Measurements from ENCODE around the gene PANK4.
A peak's percentile ranks its signal among the peaks of the same experiment; 100 is the strongest.

DNA sequence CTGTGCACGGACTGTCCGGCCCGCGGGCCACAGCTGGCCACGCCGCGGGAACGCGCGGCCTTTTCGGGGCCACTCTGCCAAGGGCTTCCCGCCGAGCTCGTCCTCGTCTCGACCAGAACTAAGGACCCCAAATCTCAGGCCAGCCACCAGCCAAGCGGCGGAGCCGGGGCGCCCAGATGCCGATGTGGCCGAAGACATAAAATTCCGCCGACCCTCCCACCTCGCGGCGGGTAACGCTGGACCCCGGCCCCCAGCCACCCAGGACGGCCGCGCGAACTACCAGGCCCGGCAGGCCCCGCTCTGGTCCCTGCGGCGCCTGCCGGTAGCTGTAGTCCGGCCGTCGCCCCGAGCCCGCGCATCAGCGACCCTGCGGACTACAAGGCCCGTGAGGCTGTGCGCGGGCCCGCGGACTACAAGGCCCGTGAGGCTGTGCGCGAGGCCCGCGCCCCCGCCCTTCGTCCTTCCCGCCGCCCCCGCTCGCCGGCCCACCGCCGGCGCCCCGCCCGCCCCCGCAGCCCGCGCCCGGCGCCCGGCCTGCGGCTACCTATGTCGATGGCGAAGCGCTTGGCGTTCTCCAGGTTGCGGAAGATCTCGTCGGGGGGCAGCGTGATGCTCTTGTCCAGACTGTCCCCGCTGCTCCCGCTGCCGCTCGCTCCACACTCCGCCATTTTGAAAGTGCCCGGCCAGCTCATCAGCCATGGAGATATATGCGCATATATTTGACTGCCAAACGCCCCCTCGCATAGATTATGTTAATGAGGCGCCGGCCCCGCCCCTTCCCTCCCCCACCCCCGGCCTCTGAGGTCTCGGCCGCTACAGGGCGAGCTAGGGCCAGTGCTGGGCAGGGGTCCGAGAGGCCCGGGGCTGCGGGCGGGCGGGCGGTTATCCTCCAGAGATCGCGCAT lies at the start of gene PANK4:
- TF ChIP-seq, protein P1, sequence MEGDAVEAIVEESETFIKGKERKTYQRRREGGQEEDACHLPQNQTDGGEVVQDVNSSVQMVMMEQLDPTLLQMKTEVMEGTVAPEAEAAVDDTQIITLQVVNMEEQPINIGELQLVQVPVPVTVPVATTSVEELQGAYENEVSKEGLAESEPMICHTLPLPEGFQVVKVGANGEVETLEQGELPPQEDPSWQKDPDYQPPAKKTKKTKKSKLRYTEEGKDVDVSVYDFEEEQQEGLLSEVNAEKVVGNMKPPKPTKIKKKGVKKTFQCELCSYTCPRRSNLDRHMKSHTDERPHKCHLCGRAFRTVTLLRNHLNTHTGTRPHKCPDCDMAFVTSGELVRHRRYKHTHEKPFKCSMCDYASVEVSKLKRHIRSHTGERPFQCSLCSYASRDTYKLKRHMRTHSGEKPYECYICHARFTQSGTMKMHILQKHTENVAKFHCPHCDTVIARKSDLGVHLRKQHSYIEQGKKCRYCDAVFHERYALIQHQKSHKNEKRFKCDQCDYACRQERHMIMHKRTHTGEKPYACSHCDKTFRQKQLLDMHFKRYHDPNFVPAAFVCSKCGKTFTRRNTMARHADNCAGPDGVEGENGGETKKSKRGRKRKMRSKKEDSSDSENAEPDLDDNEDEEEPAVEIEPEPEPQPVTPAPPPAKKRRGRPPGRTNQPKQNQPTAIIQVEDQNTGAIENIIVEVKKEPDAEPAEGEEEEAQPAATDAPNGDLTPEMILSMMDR (IDR thresholded peaks at IDR 0.05), result peak in 3 of 6 experiments; percentile 11 to 24 (median 17)
- peak; percentile 21 to 79 for TF ChIP-seq POLR2A (IDR thresholded peaks at IDR 0.05)
